HG03060 (cell line): ENCODE measurements around the gene TIMM22.

Experiments used
- ATAC-seq: cut with Tn5 transposase; IDR thresholded peaks from one replicate; pipeline ENCODE4 v1.9.1; 2021; ENCODE audit warnings: low read depth, moderate number of reproducible peaks; ENCODE audit not compliant: unreplicated experiment

Gene TIMM22

DNA sequence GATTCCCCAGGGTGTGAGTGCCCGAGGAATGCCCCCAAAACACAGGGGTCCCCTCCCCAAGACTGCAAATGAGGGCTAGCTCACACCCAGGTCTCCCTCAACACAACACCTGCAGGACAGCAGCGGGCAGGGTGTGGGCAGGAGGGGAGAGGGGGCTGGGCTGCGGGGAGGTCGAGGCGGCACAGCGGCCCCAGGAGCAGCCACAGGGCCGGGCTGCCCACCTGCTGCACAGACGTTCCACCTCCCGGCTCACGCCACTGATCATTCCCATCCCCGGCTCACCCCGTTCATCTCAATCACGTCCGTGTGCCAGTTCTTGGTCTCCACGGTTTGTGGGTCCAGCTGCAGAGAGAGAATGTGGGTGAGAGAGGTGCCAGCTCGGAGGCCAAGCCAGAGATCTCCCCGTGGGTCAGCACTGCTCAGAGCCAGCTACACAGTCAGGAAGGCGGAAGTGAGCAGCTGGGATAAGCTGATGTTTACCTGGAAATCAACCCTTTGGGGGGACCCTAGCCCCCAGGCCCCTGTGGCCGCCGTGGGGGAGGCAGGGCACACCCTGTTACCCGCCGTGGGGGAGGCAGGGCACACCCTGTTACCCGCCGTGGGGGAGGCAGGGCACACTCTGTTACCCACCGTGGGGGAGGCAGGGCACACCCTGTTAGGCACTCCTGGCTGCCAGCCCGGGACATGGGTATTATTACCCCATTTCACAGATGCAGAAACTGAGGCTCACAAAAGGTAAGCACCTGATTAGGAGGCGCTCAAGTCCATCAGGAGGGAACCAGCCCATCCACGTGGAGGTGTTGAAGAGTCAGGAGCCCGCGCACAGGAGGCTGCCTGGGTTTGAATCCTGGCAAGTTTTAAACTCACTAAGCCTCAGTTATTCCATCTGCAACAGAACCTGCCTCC lies 16.1 kb downstream of the TIMM22 start:
- ATAC-seq, result no peak

DNA sequence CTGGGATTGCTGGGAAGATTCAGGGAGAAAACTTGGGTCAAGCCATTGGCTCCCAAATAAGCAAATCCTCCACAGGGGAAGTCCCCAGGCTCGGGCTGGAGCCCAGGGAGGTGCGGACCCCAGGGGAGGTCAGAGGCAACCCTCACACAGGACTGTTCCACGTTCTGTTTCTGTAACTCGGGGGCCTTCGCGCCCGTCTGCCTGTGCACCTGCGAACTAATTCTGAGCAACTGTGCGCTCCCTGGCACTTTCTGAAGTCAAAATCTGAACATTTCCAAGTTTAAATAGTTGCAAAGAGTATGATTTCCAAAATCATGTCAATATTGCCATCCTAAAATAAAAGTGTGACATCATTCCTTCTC lies 16.8 kb downstream of the TIMM22 start:
- ATAC-seq, result no peak

GRCh38 chr17:1018547-1018946 lies 21.6 kb downstream of the TIMM22 start:
- ATAC-seq, result no peak

DNA sequence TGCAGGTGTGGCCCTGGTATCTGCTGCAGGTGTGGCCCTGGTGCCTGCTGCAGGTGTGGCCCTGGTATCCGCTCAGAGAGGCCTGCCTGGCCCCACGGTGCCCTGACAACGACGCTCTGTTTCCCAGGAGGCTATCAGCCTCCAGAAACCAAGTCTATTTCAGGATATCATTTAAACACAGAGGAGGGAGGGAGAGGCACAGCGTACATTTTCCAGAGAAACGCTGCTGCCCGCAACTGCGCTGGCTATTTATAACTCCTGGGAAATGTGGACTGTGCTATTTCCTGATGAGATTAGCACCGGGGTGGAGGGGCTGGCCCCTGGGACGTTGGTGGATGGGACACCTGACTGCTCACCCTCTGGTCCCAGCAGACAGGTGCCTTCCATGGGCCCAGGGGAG lies 22.5 kb downstream of the TIMM22 start:
- ATAC-seq, result no peak

GRCh38 chr17:1021147-1021546 lies 24.2 kb downstream of the TIMM22 start:
- no peak for ATAC-seq

- no peak for ATAC-seq
These were observed 25.5 kb downstream of the TIMM22 start for GRCh38 chr17:1022278-1023024.

GRCh38 chr17:1024076-1024475 lies 27.1 kb downstream of the TIMM22 start:
- ATAC-seq, result no peak

DNA sequence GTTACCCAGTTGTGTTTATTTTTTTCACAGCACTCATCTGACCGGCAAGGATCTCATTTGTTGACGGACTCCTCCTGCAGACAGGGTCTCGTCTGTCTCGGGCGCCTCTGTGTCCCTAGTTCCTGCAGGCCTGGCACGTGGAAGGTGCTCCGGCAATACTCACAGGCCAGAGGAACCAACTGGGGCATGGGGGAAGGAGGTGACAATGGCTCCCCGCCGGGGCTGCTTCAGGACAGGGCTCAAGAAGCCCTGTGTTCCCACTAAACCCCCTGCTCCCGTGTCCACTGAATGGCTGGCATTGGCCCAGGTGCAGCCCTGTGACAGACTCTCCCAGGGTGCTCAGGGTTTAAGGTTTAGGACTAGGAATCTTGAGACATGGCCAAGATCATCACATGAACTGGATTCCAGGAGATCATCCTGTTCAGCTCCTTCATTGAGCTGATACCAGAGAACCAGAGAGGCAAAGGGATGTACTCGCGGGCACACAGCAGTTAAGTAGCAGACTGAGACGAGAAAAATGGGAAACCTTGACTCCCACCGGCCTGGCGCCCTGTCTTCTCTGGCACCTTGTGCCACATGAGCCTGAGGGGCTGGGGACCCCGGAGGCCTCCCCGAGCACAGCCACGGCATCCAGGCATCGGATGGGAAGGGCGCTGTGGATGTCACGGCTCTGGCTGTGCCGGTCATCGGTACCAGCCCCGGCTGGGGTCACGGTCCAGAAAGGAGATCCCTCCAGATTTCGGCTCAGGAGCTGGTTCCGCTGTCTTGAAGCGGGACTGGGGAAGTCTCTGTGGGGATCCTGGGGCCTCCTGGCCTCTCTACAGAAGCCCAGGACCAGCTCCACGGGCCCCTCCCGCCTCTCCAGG lies 29.0 kb downstream of the TIMM22 start:
- no peak for ATAC-seq

GRCh38 chr17:1026599-1026975 lies 29.7 kb downstream of the TIMM22 start:
- no peak for ATAC-seq

- ATAC-seq, result no peak
These were observed 30.1 kb downstream of the TIMM22 start for GRCh38 chr17:1027044-1027443.

DNA sequence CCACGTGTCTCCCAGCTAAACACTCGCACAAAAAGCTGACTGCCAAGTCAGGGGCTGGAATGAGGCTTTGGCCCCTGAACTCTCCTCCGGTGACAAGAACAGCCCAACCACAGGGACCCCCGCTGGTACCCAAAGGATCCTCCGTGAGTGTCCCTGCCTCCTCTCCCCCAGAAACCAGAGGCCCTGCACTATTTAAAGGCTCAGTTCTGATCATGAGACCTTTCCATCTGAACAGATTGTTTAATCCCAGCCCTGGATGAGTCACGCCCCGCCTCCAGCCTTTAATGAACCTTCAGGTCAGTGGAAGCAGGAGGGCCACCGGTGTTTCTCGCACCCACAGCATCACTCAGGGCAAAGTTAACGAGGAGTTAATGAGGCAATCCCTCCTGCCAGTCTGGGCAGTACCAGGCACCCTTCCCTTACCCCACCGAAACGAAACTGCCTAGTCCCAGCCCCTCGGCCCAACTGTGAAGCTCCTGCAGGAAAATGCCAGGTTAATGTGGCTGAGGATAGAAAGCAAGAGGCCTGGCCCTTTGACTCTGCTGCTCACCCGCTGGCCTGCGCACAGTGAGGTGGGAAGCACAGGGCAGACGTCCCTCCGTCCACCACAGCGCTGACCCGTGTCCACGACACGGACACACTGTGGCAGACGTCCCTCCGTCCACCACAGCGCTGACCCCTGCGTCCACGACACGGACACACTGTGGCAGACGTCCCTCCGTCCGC lies 32.4 kb downstream of the TIMM22 start:
- ATAC-seq, result no peak

DNA sequence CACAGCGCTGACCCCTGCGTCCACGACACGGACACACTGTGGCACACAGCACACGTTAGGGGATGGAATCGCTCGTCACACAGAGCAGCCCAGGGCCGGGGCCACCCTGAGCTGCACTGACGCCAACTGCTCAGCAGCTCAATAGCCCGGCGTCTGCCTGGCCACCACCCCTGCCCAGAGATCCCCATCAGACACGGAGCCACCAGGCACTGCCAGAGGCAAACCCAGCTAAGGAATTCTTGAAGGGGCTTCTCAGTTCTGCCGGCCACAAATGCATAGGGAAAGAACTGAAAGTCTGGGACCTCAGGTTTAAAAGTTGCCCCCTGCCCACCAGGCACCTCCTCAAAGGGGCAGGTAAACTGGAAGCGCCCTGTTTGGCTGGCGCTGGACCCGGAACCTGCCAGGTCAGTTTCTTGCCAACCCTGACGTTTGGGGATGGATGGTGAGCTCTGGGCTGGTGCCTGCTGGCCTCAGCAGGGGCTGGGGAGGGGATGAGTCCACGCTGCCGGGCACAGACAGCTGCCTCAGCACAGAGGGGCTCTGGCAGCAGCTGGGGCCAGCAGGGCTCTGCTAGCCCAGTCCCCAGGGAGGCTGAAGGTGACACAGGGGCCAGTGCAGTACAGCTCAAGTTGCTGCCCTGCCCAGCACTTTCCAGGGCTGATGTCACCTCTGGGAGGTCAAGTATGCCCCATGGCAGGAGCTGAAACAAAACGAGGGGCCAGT lies 33.2 kb downstream of the TIMM22 start:
- ATAC-seq, result no peak

GRCh38 chr17:1030684-1031532 lies 34.0 kb downstream of the TIMM22 start:
- ATAC-seq, result no peak

- no peak for ATAC-seq
These were observed 34.8 kb downstream of the TIMM22 start for GRCh38 chr17:1031711-1032110.

DNA sequence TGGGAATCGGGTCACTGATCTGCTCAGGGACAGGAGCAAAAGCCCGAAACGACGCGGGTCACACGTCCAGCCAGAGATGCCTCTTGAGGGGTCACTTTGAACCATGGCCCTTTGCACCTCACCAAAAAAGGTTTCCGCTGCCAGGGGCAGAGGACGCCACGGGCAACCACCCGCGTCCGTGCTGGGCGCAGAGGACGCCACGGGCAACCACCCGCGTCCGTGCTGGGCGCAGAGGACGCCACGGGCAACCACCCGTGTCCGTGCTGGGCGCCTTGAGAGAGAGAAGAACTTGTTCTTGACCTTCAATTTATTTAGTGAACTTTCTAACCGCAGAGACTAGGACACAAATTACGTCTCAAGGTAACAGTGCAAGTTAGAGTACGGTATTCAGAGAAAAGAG lies 35.5 kb downstream of the TIMM22 start:
- ATAC-seq, result no peak

DNA sequence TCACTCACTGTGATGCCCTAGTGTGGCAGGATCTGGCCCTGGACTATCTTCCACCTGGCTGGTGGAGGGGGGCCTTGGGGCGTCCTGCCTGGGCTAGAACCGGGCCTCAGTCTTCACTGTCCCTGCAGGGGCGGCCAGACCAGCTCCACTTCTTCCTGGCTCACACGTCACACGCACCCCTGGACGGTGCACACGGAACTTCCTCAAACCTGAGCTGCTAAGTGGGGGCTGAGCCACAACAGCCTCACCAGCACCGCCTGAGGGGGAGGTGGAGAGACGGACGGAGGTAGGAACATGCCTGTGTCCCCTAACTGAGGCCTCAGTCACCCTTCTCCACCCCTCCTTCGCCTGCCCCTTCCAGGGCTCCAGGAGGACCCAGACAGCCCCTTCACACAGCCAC lies 36.6 kb downstream of the TIMM22 start:
- ATAC-seq, result no peak

DNA sequence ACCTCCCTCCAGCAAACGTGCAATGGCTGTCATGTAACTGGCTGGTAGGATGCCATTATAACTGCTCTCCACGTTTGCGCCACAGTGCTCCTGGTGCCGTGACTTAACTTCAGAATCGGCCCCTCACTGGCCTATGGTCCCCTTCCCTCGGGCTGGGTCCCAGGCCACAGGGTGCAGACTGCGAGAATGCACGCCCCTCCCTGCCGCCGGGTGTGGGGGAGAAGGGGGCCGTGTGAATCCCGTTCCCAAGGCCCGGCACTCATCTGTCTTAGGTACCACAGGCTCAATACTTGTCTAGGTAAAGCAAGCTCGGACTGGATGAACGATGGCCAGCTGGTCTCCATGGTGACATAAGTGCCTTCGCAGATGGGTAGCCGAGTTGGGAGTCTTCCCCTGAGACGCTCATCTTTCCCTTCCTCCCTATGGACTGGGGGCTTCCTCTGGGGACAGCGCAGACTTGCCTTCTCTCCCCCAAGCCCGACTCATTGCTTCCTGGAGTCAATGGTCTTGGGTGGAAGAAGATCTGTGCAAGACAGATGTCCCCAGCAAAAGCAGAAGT lies 37.8 kb downstream of the TIMM22 start:
- ATAC-seq, result no peak

DNA sequence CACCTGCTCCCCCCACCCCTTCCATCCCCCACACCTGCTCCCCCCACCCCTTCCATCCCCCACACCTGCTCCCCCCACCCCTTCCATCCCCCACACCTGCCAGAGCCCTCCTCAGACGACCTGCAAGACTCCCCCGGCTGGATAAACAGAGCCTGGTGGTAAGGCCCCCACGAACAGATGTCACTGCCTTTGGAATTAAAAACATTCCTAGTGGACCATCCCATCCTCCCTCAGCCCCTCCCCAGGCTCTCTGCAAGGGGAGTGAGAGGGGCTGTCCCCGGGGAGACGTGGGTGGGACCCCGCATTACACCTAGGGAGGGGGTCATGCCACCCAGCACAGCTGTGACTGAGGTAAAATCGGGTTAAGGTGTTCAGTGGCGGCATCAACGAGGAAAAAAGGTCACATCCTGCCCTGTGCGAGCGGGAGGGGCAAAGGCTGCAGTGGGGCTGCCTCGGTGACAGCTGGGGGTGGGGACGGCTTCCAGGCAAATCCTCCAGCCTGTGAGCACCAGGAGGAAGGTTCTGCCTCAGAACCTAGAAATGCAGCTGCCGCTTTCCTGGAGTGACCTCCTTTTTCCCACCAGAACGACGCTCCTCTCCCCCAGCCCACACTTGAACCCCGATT lies 38.7 kb downstream of the TIMM22 start:
- ATAC-seq, result no peak
